HepG2 (cell line): ENCODE data around the gene RPS6KB2. TPM values are rescaled to one million over a fixed set of nuclear protein-coding genes. Genes with fewer than 3 reads are reported as not detected.

Source experiments
- ATF4 ChIP-seq, 2 experiments: fragments of 450-650 bp in 1 of 2; sonication (generic) in 1 of 2; formaldehyde crosslinking; IDR thresholded peaks; 2 replicates each; pipeline versions ENCODE4 v1.5.0 to v1.8.0; 2020 to 2022; ENCODE audit warnings: mild to moderate bottlenecking in 1 of 2, missing genetic modification reagents in 1 of 2
- CREM ChIP-seq, 2 experiments: sonication (generic) in 1 of 2; formaldehyde crosslinking in 1 of 2; IDR thresholded peaks; 2 replicates each; pipeline versions ENCODE4 v1.4.0 to v1.6.1; 2016 to 2020; ENCODE audit warnings: antibody characterized with exemption in 1 of 2, mild to moderate bottlenecking in 1 of 2, missing genetic modification reagents in 1 of 2
- CSRNP2 ChIP-seq: sonication (generic); formaldehyde crosslinking; conservative IDR thresholded peaks from 2 replicates; pipeline ENCODE4 v1.8.0; 2022; ENCODE audit warnings: low read depth, missing genetic modification reagents
- JUND ChIP-seq: sonication (generic); formaldehyde crosslinking; IDR thresholded peaks from 2 replicates; pipeline ENCODE4 v1.8.0; 2022; ENCODE audit warnings: mild to moderate bottlenecking, missing genetic modification reagents
- MTA1 ChIP-seq: sonication (generic); formaldehyde crosslinking; IDR thresholded peaks from 2 replicates; pipeline ENCODE4 v1.4.0; 2020; ENCODE audit warnings: missing genetic modification reagents, mild to moderate bottlenecking, borderline replicate concordance
- MTERF4 ChIP-seq: sonication (generic); formaldehyde crosslinking; IDR thresholded peaks from 2 replicates; pipeline ENCODE4 v1.8.0; 2023; ENCODE audit warnings: mild to moderate bottlenecking, missing genetic modification reagents
- NCOA2 ChIP-seq: sonication (generic); formaldehyde crosslinking; IDR thresholded peaks from 2 replicates; pipeline ENCODE4 v1.8.0; 2022; ENCODE audit warnings: inconsistent platforms
- SOX6 ChIP-seq, 2 experiments: fragments of 450-650 bp in 1 of 2; sonication (generic) in 1 of 2; formaldehyde crosslinking in 1 of 2; IDR thresholded peaks; 2 replicates each; pipeline versions ENCODE4 v1.4.0 to v1.6.1; 2017 to 2020; ENCODE audit warnings: antibody characterized with exemption in 1 of 2, mild to moderate bottlenecking in 1 of 2, missing genetic modification reagents in 1 of 2
- ZFP90 ChIP-seq: sonication (generic); formaldehyde crosslinking; IDR thresholded peaks from 2 replicates; pipeline ENCODE4 v1.8.0; 2022; ENCODE audit warnings: missing genetic modification reagents, mild to moderate bottlenecking, inconsistent platforms, borderline replicate concordance
- ZHX2 ChIP-seq, 2 experiments: sonication (generic) in 1 of 2; formaldehyde crosslinking in 1 of 2; IDR thresholded peaks; 2 replicates each; pipeline versions ENCODE4 v1.6.1 to v1.9.0; 2014 to 2022; ENCODE audit warnings: antibody characterized with exemption in 1 of 2, borderline replicate concordance in 1 of 2, inconsistent platforms in 1 of 2, low read depth in 1 of 2, missing genetic modification reagents in 1 of 2
- ZNF501 ChIP-seq: sonication (generic); formaldehyde crosslinking; IDR thresholded peaks from 2 replicates; pipeline ENCODE4 v1.5.1; 2020; ENCODE audit warnings: mild to moderate bottlenecking, moderate library complexity, missing genetic modification reagents
- polyA plus RNA-seq, 8 experiments: library from polyadenylated mRNA; depleted of rRNA in 3 of 8; stranded (reverse) in 7 of 8; unstranded in 1 of 8; fragments of >200 nt; fragmentation: Illumina TruSeq in 4 of 8; extraction: Trizol in 4 of 8; gene quantifications; 2 replicates each; pipeline versions ENCODE4 v1.2.1 to v1.2.3, GENCODE V29; 2011 to 2016; ENCODE audit warnings: low read depth in 4 of 8, missing spikeins in 1 of 8, mixed read lengths in 1 of 8; ENCODE audit not compliant: insufficient read depth in 1 of 8
- total RNA-seq, 5 experiments: library from RNA; depleted of rRNA; stranded (reverse); fragments of >200 nt; fragmentation: Illumina TruSeq; extraction: Trizol; gene quantifications; 2 replicates each; pipeline ENCODE4 v1.2.3, GENCODE V29; 2016; ENCODE audit warnings: low read depth in 1 of 5

Gene RPS6KB2
- total and polyA plus RNA-seq, 2 of the 13 experiments (the other 11 are each of a cell fraction or from before 2014, with no cell fraction given): 52.9 to 54.8 TPM

GRCh38 chr11:67463680-67464410 lies 35.6 kb downstream of the RPS6KB2 start (continued):
- TF ChIP-seq ZHX2 (IDR thresholded peaks at IDR 0.05; ENCODE audit: low read depth): 0 out of 2 replicates have a peak, but pooled peaks have one; percentile 7
- no peak for TF ChIP-seq ZHX2 (CRISPR knock-in tag; IDR thresholded peaks at IDR 0.05; ENCODE audit: borderline replicate concordance)
- peak; percentile 44; the same call in 1 of the 2 replicates for TF ChIP-seq MTERF4
- TF ChIP-seq NCOA2 (CRISPR knock-in tag): no peak
- 0 out of 2 replicates have a peak, but pooled peaks have one; percentile 8 for TF ChIP-seq ZFP90
- peak in 1 of 2 experiments; percentile 67; a peak in 2 of 4 replicates for TF ChIP-seq ATF4 (CRISPR knock-in tag; IDR thresholded peaks at IDR 0.05)
- TF ChIP-seq CREM (IDR thresholded peaks at IDR 0.05): peak; percentile 86
- TF ChIP-seq CREM (CRISPR knock-in tag; IDR thresholded peaks at IDR 0.05): no peak
- no peak for TF ChIP-seq SOX6 (IDR thresholded peaks at IDR 0.05)
- peak; percentile 32; the same call in 1 of the 2 replicates for TF ChIP-seq SOX6 (CRISPR knock-in tag; IDR thresholded peaks at IDR 0.05)
- 0 out of 2 replicates have a peak, but pooled peaks have one; percentile 8 for TF ChIP-seq MTA1 (CRISPR knock-in tag)
- no peak for TF ChIP-seq ZNF501 (CRISPR knock-in tag)
- TF ChIP-seq JUND (CRISPR knock-in tag): 0 out of 2 replicates have a peak, but pooled peaks have one; percentile 61
- no peak for TF ChIP-seq CSRNP2 (CRISPR knock-in tag)
